Mammary epithelial cell (primary cell): ENCODE data around the gene BID.

Source experiments
- CTCF ChIP-seq, 2 donors: IDR thresholded peaks in 1 of 2; conservative IDR thresholded peaks in 1 of 2; 2 replicates each; pipeline ENCODE4 v1.5.1; 2011 to 2012; ENCODE audit warnings: inconsistent platforms in 2 of 2, low read length in 2 of 2, mild to moderate bottlenecking in 2 of 2, control low read depth in 1 of 2, low read depth in 1 of 2; ENCODE audit not compliant: insufficient read depth in 1 of 2; ENCODE audit errors: extremely low read depth in 1 of 2
- EZH2 ChIP-seq: IDR thresholded peaks from 2 replicates; pipeline ENCODE4 v1.6.1; 2012; ENCODE audit warnings: low read length, inconsistent platforms, borderline replicate concordance

GRCh38 chr22:17716529-17716928 lies 57.7 kb downstream of the BID start:
- no peak for TF ChIP-seq EZH2
- no peak for TF ChIP-seq CTCF (conservative IDR thresholded peaks at IDR 0.05 in 1 of 2, IDR thresholded peaks at IDR 0.05 in 1 of 2; ENCODE audit: extremely low read depth in 1 of 2, insufficient read depth in 1 of 2, low read depth in 1 of 2, low read length in 2 of 2)
